Lower lobe of right lung (tissue), 2 donors: ENCODE results near the gene ATF2. TPM values are rescaled to one million over a fixed set of nuclear protein-coding genes. Genes with fewer than 3 reads are reported as not detected.

Experiments
- ATAC-seq, 2 donors: fragments of 200-7000 bp; cut with Tn5 transposase; one replicate each; pipeline ENCODE4 v1.9.1; 2020 to 2022; ENCODE audit warnings: mild to moderate bottlenecking in 2 of 2, moderate library complexity in 2 of 2
- DNase-seq: peaks from one replicate; pipeline ENCODE4 v3.0.0-alpha.2; 2020
- H3K27ac ChIP-seq: fragments of 200-600 bp; one replicate; pipeline ENCODE4 v1.8.0; 2022
- H3K27me3 ChIP-seq: fragments of 200-600 bp; one replicate; pipeline ENCODE4 v1.8.0; 2022; ENCODE audit warnings: low read depth
- H3K36me3 ChIP-seq: fragments of 200-600 bp; one replicate; pipeline ENCODE4 v1.8.0; 2022; ENCODE audit warnings: mild to moderate bottlenecking
- H3K4me1 ChIP-seq: fragments of 200-600 bp; one replicate; pipeline ENCODE4 v1.8.0; 2022
- H3K4me3 ChIP-seq: fragments of 200-600 bp; one replicate; pipeline ENCODE4 v1.8.0; 2022; ENCODE audit warnings: mild to moderate bottlenecking
- H3K9me3 ChIP-seq: fragments of 200-600 bp; one replicate; pipeline ENCODE4 v1.8.0; 2022
- intact Hi-C: fragments of 100-400 bp; cut with DNase I; formaldehyde crosslinking; loops from one replicate; pipeline ENCODE4 v1.11.0; 2022
- total RNA-seq: library from RNA; stranded (reverse); fragmentation: NEBNext Ultra II Directional; extraction: Animal tissue kit (Norgen Biotek cat#: 25700); gene quantifications from one replicate; pipeline ENCODE4 v1.2.1, GENCODE V29; 2021
- TF ChIP-seq, protein P1 (sequence below): fragments of 200-600 bp; IDR thresholded peaks from one replicate; pipeline ENCODE4 v1.8.0; 2022; ENCODE audit warnings: antibody characterized with exemption, mild to moderate bottlenecking
- donor health status: DM: no; HTN: yes; CAD: no; lungs with severe emphysema.

Gene ATF2
- total RNA-seq, 1 donor from 2014 or later, result 48.0 TPM

DNA sequence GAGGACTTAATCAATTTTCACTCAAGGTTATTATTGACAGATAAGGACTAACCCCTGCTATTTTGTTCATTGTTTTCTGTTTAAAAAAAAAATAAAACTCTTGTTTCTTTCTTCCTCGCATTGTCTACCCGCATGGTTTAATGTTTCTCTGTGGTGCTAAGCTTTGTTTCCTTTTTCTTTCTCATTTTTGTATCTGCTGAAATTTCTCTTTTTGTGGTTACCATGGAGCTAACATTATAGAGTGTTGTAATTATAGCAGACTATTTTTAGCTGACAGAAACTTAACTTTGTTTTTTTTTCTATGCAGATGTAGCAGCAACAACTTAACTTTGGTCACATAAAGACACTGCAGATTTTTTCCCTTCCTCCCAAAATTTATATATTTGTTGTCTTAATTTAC, 119.7 kb downstream of the ATF2 start:
- DNase-seq (no peak), ATAC-seq (no peak)
- intact Hi-C loops, result no loop called here
- H3K4me3 ChIP-seq, result no peak overlapping the region
- no peaks in the 10 kb centered on the region for H3K36me3 ChIP-seq
- no peaks in the 10 kb centered on the region for H3K4me1 ChIP-seq
- no peaks in the 10 kb centered on the region for H3K9me3 ChIP-seq
- TF ChIP-seq, protein P1, sequence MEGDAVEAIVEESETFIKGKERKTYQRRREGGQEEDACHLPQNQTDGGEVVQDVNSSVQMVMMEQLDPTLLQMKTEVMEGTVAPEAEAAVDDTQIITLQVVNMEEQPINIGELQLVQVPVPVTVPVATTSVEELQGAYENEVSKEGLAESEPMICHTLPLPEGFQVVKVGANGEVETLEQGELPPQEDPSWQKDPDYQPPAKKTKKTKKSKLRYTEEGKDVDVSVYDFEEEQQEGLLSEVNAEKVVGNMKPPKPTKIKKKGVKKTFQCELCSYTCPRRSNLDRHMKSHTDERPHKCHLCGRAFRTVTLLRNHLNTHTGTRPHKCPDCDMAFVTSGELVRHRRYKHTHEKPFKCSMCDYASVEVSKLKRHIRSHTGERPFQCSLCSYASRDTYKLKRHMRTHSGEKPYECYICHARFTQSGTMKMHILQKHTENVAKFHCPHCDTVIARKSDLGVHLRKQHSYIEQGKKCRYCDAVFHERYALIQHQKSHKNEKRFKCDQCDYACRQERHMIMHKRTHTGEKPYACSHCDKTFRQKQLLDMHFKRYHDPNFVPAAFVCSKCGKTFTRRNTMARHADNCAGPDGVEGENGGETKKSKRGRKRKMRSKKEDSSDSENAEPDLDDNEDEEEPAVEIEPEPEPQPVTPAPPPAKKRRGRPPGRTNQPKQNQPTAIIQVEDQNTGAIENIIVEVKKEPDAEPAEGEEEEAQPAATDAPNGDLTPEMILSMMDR, result no peak
- H3K27ac ChIP-seq, result no peak overlapping the region
- no peaks in the 10 kb centered on the region for H3K27me3 ChIP-seq

DNA sequence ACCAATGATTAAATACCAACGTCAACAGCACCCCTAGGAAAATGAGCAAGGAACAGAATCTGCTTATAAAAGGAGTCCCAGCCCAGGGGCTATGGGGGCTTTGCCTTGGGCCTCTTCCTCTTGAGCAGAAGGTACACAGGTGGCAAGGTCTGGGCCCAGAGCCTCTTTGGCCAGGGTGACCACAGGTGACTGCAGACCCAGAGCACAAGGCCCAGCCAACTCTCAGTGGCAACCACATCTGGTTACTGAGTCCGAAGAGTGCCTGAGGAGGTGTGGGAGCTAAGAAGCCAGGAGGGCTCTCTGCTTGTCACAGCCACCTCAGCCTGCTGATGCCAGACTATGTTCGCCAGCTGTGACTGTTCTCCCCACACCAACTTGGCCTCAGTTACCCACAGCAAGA, 128.5 kb downstream of the ATF2 start:
- TF ChIP-seq, protein P1, result no peak
- no peak for ATAC-seq
- Histone ChIP-seq H3K27me3 (no peaks in the 10 kb centered on the region), H3K4me1 (peaks cover 13% of the 10 kb centered on the region), H3K9me3 (no peaks in the 10 kb centered on the region), H3K36me3 (no peaks in the 10 kb centered on the region), H3K27ac (no peak overlapping the region), H3K4me3 (no peak overlapping the region)
- intact Hi-C loops, result no loop called here
- DNase-seq, result no peak

DNA sequence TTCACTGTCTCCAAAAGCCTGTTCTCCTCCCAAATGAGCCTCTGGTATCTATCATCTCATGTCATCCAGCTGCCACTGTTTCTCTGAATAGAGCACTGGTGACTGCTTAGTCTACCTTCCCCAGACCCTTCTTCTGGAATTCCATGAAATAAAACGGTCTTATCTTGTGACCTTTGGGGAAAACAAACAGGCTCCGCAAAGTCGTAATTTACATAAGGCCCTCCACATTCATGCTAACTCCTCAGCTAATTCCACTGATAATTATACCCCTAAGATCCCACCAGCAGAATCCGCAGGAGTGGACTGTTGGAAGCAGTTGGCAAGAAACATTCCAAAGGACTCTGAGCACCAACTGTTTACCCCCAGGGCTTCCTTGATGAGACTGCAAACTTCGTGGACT, 129.0 kb downstream of the ATF2 start:
- no peaks in the 10 kb centered on the region for H3K27me3 ChIP-seq
- no peak overlapping the region for H3K27ac ChIP-seq
- TF ChIP-seq, protein P1, result no peak
- peaks cover 13% of the 10 kb centered on the region for H3K4me1 ChIP-seq
- no peak for ATAC-seq
- no peaks in the 10 kb centered on the region for H3K9me3 ChIP-seq
- no peak for DNase-seq
- no peak overlapping the region for H3K4me3 ChIP-seq
- intact Hi-C loops, result no loop called here
- H3K36me3 ChIP-seq, result no peaks in the 10 kb centered on the region

DNA sequence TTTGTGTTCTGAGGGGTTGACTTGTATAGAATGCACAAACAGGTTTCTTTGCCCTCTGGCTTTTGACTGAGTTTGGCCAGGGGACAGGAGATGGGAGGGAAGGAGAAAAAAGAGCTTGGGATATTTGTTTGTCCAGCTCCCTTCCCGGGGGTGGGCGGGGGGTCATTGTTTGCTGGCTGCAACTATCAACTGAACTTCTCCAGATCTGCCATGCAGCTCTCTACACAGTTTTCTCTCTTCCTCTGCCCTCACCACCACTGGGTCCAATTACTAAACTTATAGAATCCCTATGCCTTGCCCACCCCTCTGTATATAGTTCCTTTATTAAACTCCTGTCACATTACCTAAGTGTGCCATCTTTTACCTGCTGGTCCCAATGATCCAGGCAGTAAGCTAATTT, 130.1 kb downstream of the ATF2 start:
- Histone ChIP-seq H3K36me3 (no peaks in the 10 kb centered on the region), H3K9me3 (no peaks in the 10 kb centered on the region), H3K27me3 (no peaks in the 10 kb centered on the region), H3K4me1 (peaks cover 13% of the 10 kb centered on the region), H3K4me3 (no peak overlapping the region), H3K27ac (no peak overlapping the region)
- DNase-seq, result no peak
- TF ChIP-seq, protein P1, result no peak
- intact Hi-C loops, result no loop called here
- ATAC-seq, result no peak

DNA sequence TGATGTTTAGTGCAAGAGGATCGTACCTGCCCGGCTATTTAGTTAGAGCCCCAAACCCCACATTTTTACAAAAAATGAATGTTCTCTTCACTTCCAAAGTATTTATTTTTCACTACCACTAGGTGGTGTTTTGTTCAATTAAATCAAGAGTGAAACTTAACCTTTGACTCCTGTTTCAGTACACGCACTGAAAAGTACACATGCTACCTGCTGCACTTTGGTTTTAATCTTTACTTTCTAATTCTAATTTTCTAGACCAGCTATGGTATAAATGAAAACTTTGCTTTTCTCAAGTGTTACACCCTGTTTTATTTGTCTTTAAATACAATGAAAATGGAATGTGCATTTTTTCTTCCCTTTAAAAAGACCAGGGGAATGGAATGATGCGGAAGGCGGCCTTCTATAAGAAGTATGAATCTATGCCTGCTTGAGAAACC, 131.4 kb downstream of the ATF2 start:
- Histone ChIP-seq H3K4me3 (no peak overlapping the region), H3K9me3 (no peaks in the 10 kb centered on the region), H3K36me3 (no peaks in the 10 kb centered on the region), H3K27ac (no peak overlapping the region), H3K27me3 (no peaks in the 10 kb centered on the region), H3K4me1 (peaks cover 13% of the 10 kb centered on the region)
- intact Hi-C loops, result no loop called here
- TF ChIP-seq, protein P1, result peak; percentile 55
- ATAC-seq (peak in 1 of 2 donors; percentile 48), DNase-seq (no peak)

GRCh38 chr2:175035806-175036205, 132.2 kb downstream of the ATF2 start:
- H3K4me1 ChIP-seq, result peaks cover 13% of the 10 kb centered on the region
- intact Hi-C loops, result no loop called here

More at GRCh38 chr2:175035806-175036205, 132.2 kb downstream of the ATF2 start:
- TF ChIP-seq, protein P1, result no peak
- ATAC-seq, result no peak
- Histone ChIP-seq H3K9me3 (no peaks in the 10 kb centered on the region), H3K27ac (no peak overlapping the region), H3K27me3 (no peaks in the 10 kb centered on the region), H3K4me3 (no peak overlapping the region), H3K36me3 (no peaks in the 10 kb centered on the region)
- DNase-seq, result no peak
